GM23248 (cell line): Measurements from ENCODE around the gene TPO. TPM values are rescaled to one million over a fixed set of nuclear protein-coding genes. Genes with fewer than 3 reads are reported as not detected.
A peak's percentile ranks its signal among the peaks of the same experiment; 100 is the strongest.

Experiments
- DNase-seq: peaks from one replicate; pipeline ENCODE4 v3.0.0-alpha.2; 2015
- H2AFZ ChIP-seq: fragments of 200-600 bp; sonication (generic); 2 replicates; pipeline ENCODE4 v1.6.1; 2016; ENCODE audit warnings: antibody characterized with exemption
- H3F3A ChIP-seq: fragments of 200-600 bp; sonication (generic); 2 replicates; pipeline ENCODE4 v1.6.1; 2016; ENCODE audit warnings: mild to moderate bottlenecking, antibody characterized with exemption, mixed run types; ENCODE audit not compliant: insufficient read depth
- H3K27ac ChIP-seq: fragments of 200-600 bp; sonication (generic); 2 replicates; pipeline ENCODE4 v1.5.1; 2016; ENCODE audit warnings: mild to moderate bottlenecking
- H3K27me3 ChIP-seq: fragments of 200-600 bp; sonication (generic); replicated peaks from 2 replicates; pipeline ENCODE4 v1.6.1; 2016; ENCODE audit warnings: mild to moderate bottlenecking; ENCODE audit not compliant: insufficient read depth
- H3K36me3 ChIP-seq: fragments of 200-600 bp; sonication (generic); 2 replicates; pipeline ENCODE4 v1.6.1; 2016; ENCODE audit warnings: low read depth, mild to moderate bottlenecking
- H3K4me1 ChIP-seq: fragments of 200-600 bp; sonication (generic); 2 replicates; pipeline ENCODE4 v1.6.1; 2016; ENCODE audit warnings: mild to moderate bottlenecking; ENCODE audit not compliant: insufficient read depth
- H3K4me2 ChIP-seq: fragments of 200-600 bp; sonication (generic); one replicate; pipeline ENCODE4 v1.6.1; 2016; ENCODE audit warnings: mild to moderate bottlenecking; ENCODE audit not compliant: unreplicated experiment
- H3K4me3 ChIP-seq: fragments of 200-600 bp; sonication (generic); 2 replicates; pipeline ENCODE4 v1.5.1; 2016; ENCODE audit warnings: mild to moderate bottlenecking
- H3K79me2 ChIP-seq: fragments of 200-600 bp; sonication (generic); 2 replicates; pipeline ENCODE4 v1.6.1; 2016; ENCODE audit warnings: mild to moderate bottlenecking; ENCODE audit not compliant: insufficient read depth
- H3K9ac ChIP-seq: fragments of 200-600 bp; sonication (generic); 2 replicates; pipeline ENCODE4 v1.6.1; 2016; ENCODE audit warnings: mild to moderate bottlenecking
- H3K9me2 ChIP-seq: fragments of 200-600 bp; sonication (generic); 2 replicates; pipeline ENCODE4 v1.6.1; 2016; ENCODE audit warnings: mixed run types, mild to moderate bottlenecking, moderate library complexity; ENCODE audit not compliant: insufficient read depth
- H3K9me3 ChIP-seq: fragments of 200-600 bp; sonication (generic); one replicate; pipeline ENCODE4 v1.6.1; 2017; ENCODE audit warnings: low read depth
- H4K20me1 ChIP-seq: fragments of 200-600 bp; sonication (generic); 2 replicates; pipeline ENCODE4 v1.6.0; 2016; ENCODE audit not compliant: insufficient read depth
- EZH2 ChIP-seq: fragments of 200-600 bp; sonication (generic); IDR thresholded peaks from 2 replicates; pipeline ENCODE4 v1.6.1; 2018; ENCODE audit warnings: antibody characterized with exemption, mild to moderate bottlenecking; ENCODE audit not compliant: insufficient read depth, poor library complexity, severe bottlenecking
- EZH2phosphoT487 ChIP-seq: fragments of 200-600 bp; sonication (generic); IDR thresholded peaks from 2 replicates; pipeline ENCODE4 v1.6.1; 2018; ENCODE audit warnings: antibody characterized with exemption, moderate library complexity, mild to moderate bottlenecking, low read depth; ENCODE audit not compliant: insufficient read depth
- WGBS, 2 experiments: methylation state at CpG; one replicate each; pipeline ENCODE4 v1.1.6; 2015 to 2017; ENCODE audit warnings: low lambda C conversion rate in 2 of 2, low coverage in 1 of 2; ENCODE audit errors: missing lambda C conversion rate in 2 of 2; 5-methylcytosine and 5-hydroxymethylcytosine counted together
- in situ Hi-C: fragments of 300-500 bp; cut with MboI; formaldehyde crosslinking; loops from 2 replicates; pipeline ENCODE4 v1.15.0; 2020
- polyA plus RNA-seq: library from polyadenylated mRNA; unstranded; fragments of >200 nt; fragmentation: Nextera tagmentation; extraction: Ambion mirVana; gene quantifications from 2 replicates; pipeline ENCODE4 v1.2.1, GENCODE V29; 2016
- total RNA-seq: library from RNA; depleted of rRNA; stranded (reverse); fragments of >200 nt; shearing (Covaris generic); gene quantifications from 2 replicates; pipeline ENCODE4 v1.2.3, GENCODE V29; 2014

TPO gene
- total and polyA plus RNA-seq, 2 experiments from 2014 or later: not detected

GRCh38 chr2:1492711-1493430 is 79.6 kb downstream of the TPO start:
- Histone ChIP-seq H4K20me1 (no peaks in the 10 kb centered on the region), H3K9me2 (no peaks in the 10 kb centered on the region), H3K9me3 (no peaks in the 10 kb centered on the region), H3K9ac (no peak overlapping the region), H3K36me3 (no peaks in the 10 kb centered on the region), H3F3A (no peaks in the 10 kb centered on the region), H2AFZ (no peak overlapping the region), H3K4me2 (no peak overlapping the region), H3K79me2 (no peaks in the 10 kb centered on the region), H3K4me1 (no peaks in the 10 kb centered on the region), H3K27ac (no peak overlapping the region), H3K27me3 (peaks cover 12% of the 10 kb centered on the region; the same call in 1 of the 2 replicates), H3K4me3 (no peak overlapping the region)
- peak; percentile 13 for DNase-seq
- TF ChIP-seq EZH2 (no peak), EZH2phosphoT487 (no peak)
- WGBS, 2 experiments: 31 to 37% methylated on average over 15 of the region's 15 CpGs
- in situ Hi-C loops: no loop called here

DNA sequence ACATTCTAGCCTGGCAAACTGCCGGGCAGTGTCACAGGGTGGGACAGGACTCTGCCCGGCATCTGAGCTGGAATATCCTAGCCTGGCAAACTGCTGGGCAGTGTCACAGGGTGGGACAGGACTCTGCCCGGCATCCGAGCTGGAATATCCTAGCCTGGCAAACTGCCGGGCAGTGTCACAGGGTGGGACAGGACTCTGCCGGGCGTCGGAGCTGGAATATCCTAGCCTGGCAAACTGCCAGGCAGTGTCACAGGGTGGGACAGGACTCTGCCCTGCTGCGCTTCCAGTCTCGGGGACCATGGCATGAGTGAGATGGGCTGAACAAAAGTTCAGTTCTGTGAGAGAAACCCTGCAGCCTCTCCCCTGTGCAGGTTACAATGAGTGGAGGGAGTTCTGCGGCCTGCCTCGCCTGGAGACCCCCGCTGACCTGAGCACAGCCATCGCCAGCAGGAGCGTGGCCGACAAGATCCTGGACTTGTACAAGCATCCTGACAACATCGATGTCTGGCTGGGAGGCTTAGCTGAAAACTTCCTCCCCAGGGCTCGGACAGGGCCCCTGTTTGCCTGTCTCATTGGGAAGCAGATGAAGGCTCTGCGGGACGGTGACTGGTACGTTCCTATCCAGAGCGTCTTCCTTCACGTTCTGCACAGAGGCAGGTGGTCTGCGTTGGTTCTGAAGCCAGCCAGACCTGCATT is 80.3 kb downstream of the TPO start:
- no peaks in the 10 kb centered on the region for H3K36me3 ChIP-seq
- TF ChIP-seq EZH2: no peak
- TF ChIP-seq EZH2phosphoT487: no peak
- no peak overlapping the region for H3K9ac ChIP-seq
- H3K79me2 ChIP-seq: no peaks in the 10 kb centered on the region
- in situ Hi-C loops: no loop called here
- DNase-seq: no peak
- H3K9me3 ChIP-seq: no peaks in the 10 kb centered on the region
- H2AFZ ChIP-seq: no peak overlapping the region
- no peaks in the 10 kb centered on the region for H3F3A ChIP-seq
- H3K27me3 ChIP-seq: peaks cover 17% of the 10 kb centered on the region; the same call in 1 of the 2 replicates
- no peaks in the 10 kb centered on the region for H4K20me1 ChIP-seq
- H3K4me2 ChIP-seq: no peak overlapping the region
- no peaks in the 10 kb centered on the region for H3K4me1 ChIP-seq
- WGBS, 2 experiments: 30 to 33% methylated on average over 21 to 24 of the region's 24 CpGs
- no peak overlapping the region for H3K4me3 ChIP-seq
- no peak overlapping the region for H3K27ac ChIP-seq
- H3K9me2 ChIP-seq: no peaks in the 10 kb centered on the region

GRCh38 chr2:1494257-1494656 is 81.0 kb downstream of the TPO start:
- Histone ChIP-seq H3K79me2 (no peaks in the 10 kb centered on the region), H3K27me3 (peaks cover 17% of the 10 kb centered on the region; the same call in 1 of the 2 replicates), H3K4me1 (no peaks in the 10 kb centered on the region), H3K9me2 (no peaks in the 10 kb centered on the region), H3K9ac (no peak overlapping the region), H3K27ac (no peak overlapping the region), H3K9me3 (no peaks in the 10 kb centered on the region), H4K20me1 (no peaks in the 10 kb centered on the region), H3K36me3 (no peaks in the 10 kb centered on the region), H3K4me2 (no peak overlapping the region), H2AFZ (no peak overlapping the region), H3K4me3 (no peak overlapping the region), H3F3A (no peaks in the 10 kb centered on the region)
- 55 to 56% methylated on average over 12 of the region's 12 CpGs for WGBS, 2 experiments
- DNase-seq: no peak
- TF ChIP-seq EZH2 (no peak), EZH2phosphoT487 (no peak)
- in situ Hi-C loops: no loop called here

GRCh38 chr2:1494906-1495305 is 81.6 kb downstream of the TPO start:
- H3K27ac ChIP-seq: no peak overlapping the region
- no peak for DNase-seq
- no peaks in the 10 kb centered on the region for H3K9me3 ChIP-seq
- TF ChIP-seq EZH2phosphoT487 (no peak), EZH2 (no peak)
- no peaks in the 10 kb centered on the region for H3K9me2 ChIP-seq
- H3K36me3 ChIP-seq: no peaks in the 10 kb centered on the region
- H2AFZ ChIP-seq: no peak overlapping the region
- no peaks in the 10 kb centered on the region for H3K79me2 ChIP-seq
- no peaks in the 10 kb centered on the region for H4K20me1 ChIP-seq
- 24 to 33% methylated on average over 9 of the region's 9 CpGs for WGBS, 2 experiments
- no peak overlapping the region for H3K4me2 ChIP-seq
- H3K27me3 ChIP-seq: peaks cover 17% of the 10 kb centered on the region; the same call in 1 of the 2 replicates
- in situ Hi-C loops: no loop called here
- H3K4me1 ChIP-seq: no peaks in the 10 kb centered on the region
- H3F3A ChIP-seq: no peaks in the 10 kb centered on the region
- H3K4me3 ChIP-seq: no peak overlapping the region
- H3K9ac ChIP-seq: no peak overlapping the region
